HG03025 (cell line): ENCODE results near the gene TEX52.
"Not testable (repeated sequence)": the region's sequence is repeated elsewhere in the genome, so short reads cannot be mapped to it uniquely, and the experiment has no call there.

ENCODE experiments used
- ATAC-seq: cut with Tn5 transposase; IDR thresholded peaks from one replicate; pipeline ENCODE4 v1.9.1; 2021; ENCODE audit warnings: mild to moderate bottlenecking, moderate library complexity; ENCODE audit not compliant: unreplicated experiment, low FRiP score

TEX52 gene

GRCh38 chr12:2868986-2869632 is 12.3 kb upstream of the TEX52 start:
- ATAC-seq, result not testable (repeated sequence)

GRCh38 chr12:2864198-2864597 is 7.4 kb upstream of the TEX52 start:
- no peak for ATAC-seq

GRCh38 chr12:2863402-2863801 is 6.6 kb upstream of the TEX52 start:
- not testable (repeated sequence) for ATAC-seq

GRCh38 chr12:2862876-2863275 is 6.0 kb upstream of the TEX52 start:
- no peak for ATAC-seq

- ATAC-seq, result no peak
Observed at GRCh38 chr12:2860170-2860569, 3.3 kb upstream of the TEX52 start.

GRCh38 chr12:2858944-2859421 is 2.1 kb upstream of the TEX52 start:
- ATAC-seq, result no peak

GRCh38 chr12:2858334-2858733 is 1.5 kb upstream of the TEX52 start:
- no peak for ATAC-seq

GRCh38 chr12:2857576-2857975 is 737 bp upstream of the TEX52 start:
- ATAC-seq, result no peak

GRCh38 chr12:2856051-2856450 is 788 bp downstream of the TEX52 start:
- no peak for ATAC-seq

- no peak for ATAC-seq
Observed at GRCh38 chr12:2855546-2855945, 1.3 kb downstream of the TEX52 start.

GRCh38 chr12:2854669-2855453 is 2.0 kb downstream of the TEX52 start:
- ATAC-seq, result no peak

- no peak for ATAC-seq
Observed at GRCh38 chr12:2853626-2854025, 3.2 kb downstream of the TEX52 start.

- ATAC-seq, result no peak
Observed at GRCh38 chr12:2851931-2852330, 4.9 kb downstream of the TEX52 start.

- no peak for ATAC-seq
Observed at GRCh38 chr12:2845280-2845679, 11.6 kb downstream of the TEX52 start.

GRCh38 chr12:2844786-2845185 is 12.1 kb downstream of the TEX52 start:
- ATAC-seq, result no peak

GRCh38 chr12:2842948-2843347 is 13.9 kb downstream of the TEX52 start:
- ATAC-seq, result no peak

GRCh38 chr12:2841056-2841650 is 15.7 kb downstream of the TEX52 start:
- ATAC-seq, result no peak

GRCh38 chr12:2836574-2836973 is 20.3 kb downstream of the TEX52 start:
- no peak for ATAC-seq

- no peak for ATAC-seq
Observed at GRCh38 chr12:2835691-2836403, 21.0 kb downstream of the TEX52 start.

GRCh38 chr12:2834581-2835491 is 22.0 kb downstream of the TEX52 start, which contains the start of gene NRIP2:
Gene NRIP2 (minus strand): TSS chr12:2835035. CDS start chr12:2834983, 52 bp downstream.
- ATAC-seq, result no peak
